ENCODE results near the gene SCFD1.

Gene SCFD1

DNA sequence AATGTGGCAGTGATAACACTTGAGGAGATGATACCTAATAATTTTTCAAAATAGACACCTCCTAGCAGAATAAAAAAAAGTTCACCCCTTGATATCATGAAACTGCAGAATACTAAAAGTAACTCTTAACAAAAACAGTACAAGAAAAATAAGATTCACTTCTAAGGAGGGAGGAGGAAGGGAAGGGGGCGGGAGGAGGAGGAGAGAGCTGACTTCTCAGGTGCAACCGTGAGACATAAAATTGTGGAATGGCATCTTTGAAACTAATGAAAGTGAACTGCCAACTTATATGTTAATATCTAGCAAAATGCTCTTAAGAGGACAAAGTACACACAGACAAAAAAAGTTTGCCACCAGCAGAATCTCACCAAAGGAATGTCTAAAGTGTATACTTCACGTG lies 115.8 kb downstream of the SCFD1 start:
- Histone ChIP-seq H3K27ac (no peak overlapping the region), H3K4me3 (no peak overlapping the region)

GRCh38 chr14:30738978-30739377 lies 116.9 kb downstream of the SCFD1 start:
- Histone ChIP-seq H3K27ac (no peak overlapping the region), H3K4me3 (no peak overlapping the region)

DNA sequence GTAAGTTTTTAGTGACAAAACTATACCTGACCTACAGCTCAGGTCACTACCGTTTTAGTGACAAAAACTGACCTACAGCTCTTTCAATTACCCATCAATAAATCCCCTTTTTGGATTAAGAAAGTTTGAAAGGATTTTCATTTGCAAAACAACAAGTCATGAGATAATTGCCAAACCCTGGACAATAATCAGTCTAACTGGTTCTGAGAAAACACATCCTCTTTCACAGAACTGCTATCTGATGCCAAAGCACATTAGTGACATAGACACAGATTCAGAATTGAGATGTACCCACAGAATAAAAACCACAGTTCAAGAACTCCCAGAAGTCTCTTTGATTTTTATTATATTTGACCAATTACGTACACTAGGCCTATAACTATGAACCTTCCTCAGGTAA lies 126.2 kb downstream of the SCFD1 start:
- no peak overlapping the region for H3K27ac ChIP-seq

GRCh38 chr14:30751646-30752416 lies 129.7 kb downstream of the SCFD1 start:
- H3K4me3 ChIP-seq: no peak overlapping the region
- no peak overlapping the region for H3K27ac ChIP-seq

More for the DNA sequence above, 126.2 kb downstream of the SCFD1 start:
- no peak overlapping the region for H3K4me3 ChIP-seq

DNA sequence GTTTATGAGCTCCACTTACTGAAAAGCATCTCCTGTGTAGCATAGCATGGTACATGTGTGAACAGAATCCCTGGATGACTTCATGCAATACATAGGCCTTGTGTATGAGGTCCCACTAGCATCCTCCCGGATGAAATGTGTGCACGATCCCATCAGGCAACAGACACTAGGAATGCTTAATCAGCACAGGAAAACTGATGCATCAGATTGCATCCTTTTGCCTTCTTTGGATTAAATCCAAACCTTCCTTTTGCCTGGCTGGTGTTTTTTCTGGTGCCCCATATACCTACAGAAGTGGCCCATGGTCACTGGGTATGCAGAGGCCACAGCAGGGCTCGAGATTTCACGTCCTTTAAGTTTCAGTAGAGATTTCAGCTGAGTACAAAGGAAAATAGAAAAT lies 131.3 kb downstream of the SCFD1 start:
- Histone ChIP-seq H3K4me3 (no peak overlapping the region), H3K27ac (no peak overlapping the region)

DNA sequence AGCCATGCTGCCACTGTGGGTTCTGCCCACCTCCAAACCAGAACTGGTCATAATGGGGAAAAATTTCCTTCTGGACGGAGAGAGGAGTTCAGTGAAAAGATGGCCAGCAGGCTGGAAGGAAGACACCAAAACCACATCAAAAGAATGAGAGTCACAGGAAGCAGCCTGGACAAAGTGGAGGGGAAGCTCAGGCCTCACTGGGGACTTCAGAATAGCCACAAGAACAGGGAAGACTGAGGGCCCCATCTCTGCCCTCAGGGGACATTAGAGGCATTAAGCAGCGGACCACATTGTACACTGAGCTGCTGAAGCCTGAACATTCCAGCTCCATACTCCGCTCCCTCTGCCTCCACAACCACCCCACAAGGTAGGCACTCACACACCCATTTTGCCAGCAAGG lies 132.7 kb downstream of the SCFD1 start:
- Histone ChIP-seq H3K27ac (no peak overlapping the region), H3K4me3 (no peak overlapping the region)

DNA sequence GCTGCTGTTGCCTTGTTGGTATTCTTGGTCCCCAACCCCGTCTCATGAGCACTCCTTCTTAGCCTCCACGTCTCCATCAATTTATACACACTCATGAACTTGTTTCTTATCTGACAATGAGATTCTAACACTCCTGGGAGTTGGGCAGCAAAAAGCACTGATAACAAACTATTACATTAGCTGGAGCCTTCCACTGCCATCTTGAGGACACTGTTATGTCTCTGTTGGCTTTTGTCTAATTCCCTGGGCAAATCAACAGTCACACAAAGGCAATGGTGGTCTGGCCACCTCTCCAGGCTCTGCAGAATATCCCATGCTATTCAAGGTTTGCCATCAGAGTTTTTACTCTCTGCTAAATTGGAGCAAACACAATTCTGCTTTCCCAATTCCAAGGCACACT lies 134.5 kb downstream of the SCFD1 start:
- H3K27ac ChIP-seq: no peak overlapping the region
- H3K4me3 ChIP-seq: no peak overlapping the region

DNA sequence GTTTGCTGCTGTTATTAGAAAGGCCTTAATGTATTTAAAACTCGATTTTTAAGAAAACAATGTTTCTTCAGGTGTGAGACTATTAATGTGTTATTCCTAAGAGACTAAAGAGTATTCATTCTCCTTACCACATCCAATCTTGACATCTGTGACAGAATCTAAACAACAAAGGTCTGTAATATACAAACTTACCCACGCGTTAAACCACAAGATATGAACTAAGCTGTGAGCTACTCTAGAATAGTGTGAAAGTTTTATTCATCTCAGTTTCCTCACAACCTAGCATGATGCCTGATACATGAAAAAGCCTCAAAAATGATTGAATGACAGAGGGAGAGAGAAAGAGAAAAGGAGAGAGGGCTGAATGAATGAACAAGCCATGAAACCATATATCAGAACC lies 135.0 kb downstream of the SCFD1 start:
- H3K4me3 ChIP-seq: no peak overlapping the region

DNA sequence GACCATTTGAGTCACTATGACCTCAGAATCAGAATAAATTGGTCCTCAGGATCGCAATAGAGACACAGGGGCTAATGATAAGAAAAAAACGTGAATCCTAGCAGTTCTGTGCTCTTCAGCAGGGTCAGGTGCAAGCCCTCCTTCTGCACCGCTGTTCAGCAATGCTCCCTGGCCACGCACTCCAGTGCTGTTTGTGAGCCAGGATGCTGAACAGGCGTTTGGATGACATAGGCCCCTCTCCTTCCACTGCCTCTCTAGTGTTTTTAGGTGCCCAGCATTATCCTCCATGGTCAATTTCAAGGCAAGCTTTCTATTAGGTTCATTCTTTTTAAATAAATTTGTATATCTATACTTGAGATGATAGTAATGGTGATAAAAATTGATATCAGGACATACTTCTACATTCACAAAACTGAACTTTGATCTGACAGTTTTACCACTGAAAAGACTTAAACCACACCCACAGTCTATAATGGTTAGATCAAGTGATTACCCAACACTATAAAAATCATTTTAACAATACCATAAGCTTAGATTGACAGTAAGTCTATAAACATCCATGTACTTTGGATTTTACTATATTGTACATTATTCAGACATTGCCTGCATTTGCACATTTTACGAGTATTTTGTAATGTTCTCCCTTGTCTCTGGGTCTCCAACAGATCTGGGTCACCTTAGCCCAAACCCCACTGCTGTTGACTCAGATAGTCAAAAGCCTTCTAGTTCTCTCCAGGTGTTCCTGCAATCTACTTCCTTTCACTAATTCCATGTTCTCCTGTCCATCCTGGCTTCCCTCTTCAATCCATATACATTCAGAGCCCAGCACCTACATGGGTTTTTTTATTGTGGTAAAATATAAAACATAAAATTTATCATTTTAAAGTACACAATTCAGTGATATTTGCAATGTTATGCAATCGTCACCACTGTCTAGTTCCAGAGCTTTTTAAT lies 137.3 kb downstream of the SCFD1 start:
- Histone ChIP-seq H3K4me3 (no peak overlapping the region), H3K27ac (no peak overlapping the region)

More for the DNA sequence above, 135.0 kb downstream of the SCFD1 start:
- H3K27ac ChIP-seq: no peak overlapping the region

DNA sequence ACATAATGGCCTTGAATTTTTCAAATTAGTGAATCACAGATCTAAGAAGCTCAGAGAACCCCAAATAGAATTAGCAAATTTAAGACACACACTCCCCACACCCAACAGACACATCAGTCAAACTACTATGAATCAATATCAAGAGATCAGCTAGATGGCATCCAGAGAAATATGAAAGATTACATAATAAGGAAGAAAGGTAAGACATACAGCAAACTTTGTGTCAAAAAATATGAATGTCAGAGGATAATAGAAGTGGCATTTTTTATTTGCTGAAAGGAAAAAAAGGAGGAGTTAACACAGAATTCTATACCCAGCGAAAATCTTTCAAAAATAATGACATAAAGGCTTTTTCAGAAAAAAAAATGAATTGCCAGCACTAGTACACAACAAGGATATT lies 141.8 kb downstream of the SCFD1 start:
- H3K4me3 ChIP-seq: no peak overlapping the region
- H3K27ac ChIP-seq: no peak overlapping the region

GRCh38 chr14:30767624-30768023 lies 145.5 kb downstream of the SCFD1 start:
- Histone ChIP-seq H3K27ac (no peak overlapping the region), H3K4me3 (no peak overlapping the region)

- H3K4me3 ChIP-seq: no peak overlapping the region
Measured at GRCh38 chr14:30768791-30769190, 146.7 kb downstream of the SCFD1 start.

GRCh38 chr14:30770376-30770775 lies 148.3 kb downstream of the SCFD1 start:
- Histone ChIP-seq H3K27ac (no peak overlapping the region), H3K4me3 (no peak overlapping the region)

More at GRCh38 chr14:30768791-30769190, 146.7 kb downstream of the SCFD1 start:
- H3K27ac ChIP-seq: no peak overlapping the region

DNA sequence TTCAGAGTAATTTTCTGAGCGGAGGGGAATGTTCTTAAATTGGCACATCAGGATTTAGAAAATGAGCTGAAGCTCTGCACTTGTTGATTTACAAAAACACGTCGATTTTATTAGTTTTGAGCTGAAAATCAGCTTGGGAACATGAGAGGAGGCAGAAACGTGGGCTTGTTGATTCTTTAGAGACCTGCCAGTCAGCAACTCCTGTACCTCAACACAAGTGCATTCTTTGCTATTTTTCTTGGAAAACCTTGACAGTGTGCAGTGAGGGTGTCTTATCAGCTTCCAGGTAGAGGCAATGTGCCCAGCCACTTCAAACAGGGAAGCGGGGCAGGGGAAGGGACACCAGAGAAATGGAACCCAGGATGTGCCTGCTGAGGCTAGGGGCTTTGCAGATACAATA lies 149.5 kb downstream of the SCFD1 start:
- H3K4me3 ChIP-seq: no peak overlapping the region
- H3K27ac ChIP-seq: no peak overlapping the region

- no peak overlapping the region for H3K4me3 ChIP-seq
Measured at GRCh38 chr14:30779210-30779609, 157.1 kb downstream of the SCFD1 start.

More at GRCh38 chr14:30779210-30779609, 157.1 kb downstream of the SCFD1 start:
- no peak overlapping the region for H3K27ac ChIP-seq
